ENCODE results near the gene RGL2. TPM values are rescaled to one million over a fixed set of nuclear protein-coding genes. Genes with fewer than 3 reads are reported as not detected.

The RGL2 gene
- total RNA-seq, 4 donors from 2014 or later = 53.7 to 83.0 (median 60.7) TPM

- H3K27me3 ChIP-seq = no peaks in the 10 kb centered on the region
- H3K4me1 ChIP-seq = no peaks in the 10 kb centered on the region
- no peak overlapping the region for H3K4me3 ChIP-seq
- no peaks in the 10 kb centered on the region for H3K36me3 ChIP-seq
- no peaks in the 10 kb centered on the region for H3K9me3 ChIP-seq
- ATAC-seq = no peak
- no peak overlapping the region for H3K27ac ChIP-seq
- no peak for TF ChIP-seq EP300 (IDR thresholded peaks at IDR 0.05)
- TF ChIP-seq POLR2A (IDR thresholded peaks at IDR 0.05) = no peak
- no peak for TF ChIP-seq CTCF (IDR thresholded peaks at IDR 0.05)
- no peak for TF ChIP-seq POLR2AphosphoS5 (IDR thresholded peaks at IDR 0.05)
- WGBS, 2 donors (ENCODE audit: low coverage in 1 of 2) = 81 to 85% methylated on average over 4 to 5 of the region's 6 CpGs
Observed at GRCh38 chr6:33339193-33339592, 40.5 kb upstream of the RGL2 start.

GRCh38 chr6:33336495-33336894, 37.8 kb upstream of the RGL2 start:
- no peaks in the 10 kb centered on the region for H3K4me1 ChIP-seq
- WGBS, 2 donors (ENCODE audit: low coverage in 1 of 2) = 57% methylated on average over 1 of the region's 3 CpGs; no CpG with 5 or more reads in 1 of the 2 donors
- H3K36me3 ChIP-seq = no peaks in the 10 kb centered on the region
- no peaks in the 10 kb centered on the region for H3K27me3 ChIP-seq
- no peak overlapping the region for H3K4me3 ChIP-seq
- no peak overlapping the region for H3K27ac ChIP-seq
- no peak for ATAC-seq
- no peaks in the 10 kb centered on the region for H3K9me3 ChIP-seq
- TF ChIP-seq POLR2A (IDR thresholded peaks at IDR 0.05) = no peak
- no peak for TF ChIP-seq CTCF (IDR thresholded peaks at IDR 0.05)
- no peak for TF ChIP-seq POLR2AphosphoS5 (IDR thresholded peaks at IDR 0.05)
- TF ChIP-seq EP300 (IDR thresholded peaks at IDR 0.05) = no peak

- WGBS, 2 donors (ENCODE audit: low coverage in 1 of 2) = 65 to 74% methylated on average over 3 to 4 of the region's 4 CpGs
- no peak for TF ChIP-seq EP300 (IDR thresholded peaks at IDR 0.05)
- Histone ChIP-seq H3K27ac (no peak overlapping the region), H3K4me3 (no peak overlapping the region), H3K27me3 (no peaks in the 10 kb centered on the region), H3K9me3 (no peaks in the 10 kb centered on the region), H3K4me1 (no peaks in the 10 kb centered on the region), H3K36me3 (no peaks in the 10 kb centered on the region)
- ATAC-seq = no peak
Observed at GRCh38 chr6:33335916-33336315, 37.2 kb upstream of the RGL2 start.

GRCh38 chr6:33333666-33334065, 34.9 kb upstream of the RGL2 start:
- H3K27me3 ChIP-seq = no peaks in the 10 kb centered on the region
- TF ChIP-seq CTCF (IDR thresholded peaks at IDR 0.05) (no peak), POLR2AphosphoS5 (IDR thresholded peaks at IDR 0.05) (no peak), EP300 (IDR thresholded peaks at IDR 0.05) (no peak), POLR2A (IDR thresholded peaks at IDR 0.05) (no peak)
- no peaks in the 10 kb centered on the region for H3K9me3 ChIP-seq
- ATAC-seq = no peak
- H3K36me3 ChIP-seq = no peaks in the 10 kb centered on the region
- 81 to 93% methylated on average over 3 to 4 of the region's 4 CpGs for WGBS, 2 donors (ENCODE audit: low coverage in 1 of 2)
- no peak overlapping the region for H3K27ac ChIP-seq
- no peaks in the 10 kb centered on the region for H3K4me1 ChIP-seq
- no peak overlapping the region for H3K4me3 ChIP-seq

- WGBS, 2 donors (ENCODE audit: low coverage in 1 of 2) = 92 to 94% methylated on average over 6 to 9 of the region's 10 CpGs
Observed at GRCh38 chr6:33330736-33331135, 32.0 kb upstream of the RGL2 start.

More at GRCh38 chr6:33330736-33331135, 32.0 kb upstream of the RGL2 start:
- Histone ChIP-seq H3K27me3 (no peaks in the 10 kb centered on the region), H3K27ac (no peak overlapping the region), H3K4me3 (no peak overlapping the region), H3K4me1 (no peaks in the 10 kb centered on the region), H3K9me3 (no peaks in the 10 kb centered on the region), H3K36me3 (no peaks in the 10 kb centered on the region)
- TF ChIP-seq POLR2AphosphoS5 (IDR thresholded peaks at IDR 0.05) (no peak), CTCF (IDR thresholded peaks at IDR 0.05) (no peak), EP300 (IDR thresholded peaks at IDR 0.05) (no peak), POLR2A (IDR thresholded peaks at IDR 0.05) (no peak)
- no peak for ATAC-seq

Data from gastroesophageal sphincter (tissue), 4 donors.